Activated CD4-positive, CD25-positive, alpha-beta regulatory T cell treated with anti-CD3 and anti-CD28 coated beads, Interleukin-2, amount 50 U/mL, for 24 hours (primary cell): ENCODE measurements around the gene TLE3.

ENCODE experiments used
- ATAC-seq, 2 donors: fragments of 150-1000 bp; cut with Tn5 transposase; one replicate each; pipeline ENCODE4 v1.10.0; 2021; ENCODE audit warnings: mild to moderate bottlenecking in 1 of 2, moderate library complexity in 1 of 2

TLE3 gene

DNA sequence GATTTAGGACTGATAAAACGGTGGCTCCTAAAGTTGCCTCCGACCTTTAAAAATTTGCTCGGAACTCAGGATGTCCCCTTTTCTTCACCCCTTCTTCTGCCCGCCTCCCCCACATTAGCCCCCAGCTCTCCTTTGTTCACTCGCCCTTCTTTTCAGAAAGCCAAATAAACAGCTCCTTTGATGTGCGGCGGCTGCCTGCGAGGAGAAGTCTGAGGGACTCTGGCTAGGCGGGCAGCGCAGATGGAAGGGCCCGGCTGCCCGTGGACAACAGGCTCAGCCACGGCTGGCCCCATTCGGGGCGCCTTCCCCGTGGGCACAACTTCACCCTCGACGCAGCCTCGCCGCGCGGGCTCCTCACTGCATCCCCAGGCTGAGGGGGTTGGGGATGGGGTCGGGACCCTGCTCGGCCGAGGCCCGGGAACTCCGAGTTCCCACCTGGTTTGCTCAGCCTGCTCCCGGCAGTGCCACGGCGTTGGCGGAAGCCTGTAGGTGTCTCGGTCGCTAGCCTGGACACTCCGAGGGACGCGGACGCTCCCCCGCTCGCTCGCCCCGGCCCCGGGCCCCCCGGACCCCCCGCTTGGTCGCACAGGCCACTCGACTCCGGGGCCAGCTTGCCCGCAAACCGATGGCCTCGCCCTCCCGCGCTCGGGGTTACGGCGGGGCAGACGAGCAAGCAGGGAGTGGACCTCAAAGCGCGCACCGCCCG, 897 bp upstream of the TLE3 start:
- ATAC-seq = no peak

DNA sequence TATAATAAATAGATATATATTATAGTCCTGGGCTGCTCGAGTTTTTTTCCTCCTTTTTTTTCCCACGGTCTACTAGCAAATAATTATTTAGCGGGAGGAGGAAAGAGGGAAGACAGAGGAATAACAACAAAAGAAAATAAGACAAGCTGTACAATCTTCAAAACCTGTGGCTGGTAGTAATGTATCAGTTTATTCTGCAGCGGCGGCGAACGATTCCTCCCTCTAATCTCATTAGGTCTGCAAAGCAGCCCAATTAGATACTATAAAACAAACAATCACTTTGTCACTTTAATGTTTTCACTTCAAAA, 390 bp upstream of the TLE3 start:
- ATAC-seq = no peak

DNA sequence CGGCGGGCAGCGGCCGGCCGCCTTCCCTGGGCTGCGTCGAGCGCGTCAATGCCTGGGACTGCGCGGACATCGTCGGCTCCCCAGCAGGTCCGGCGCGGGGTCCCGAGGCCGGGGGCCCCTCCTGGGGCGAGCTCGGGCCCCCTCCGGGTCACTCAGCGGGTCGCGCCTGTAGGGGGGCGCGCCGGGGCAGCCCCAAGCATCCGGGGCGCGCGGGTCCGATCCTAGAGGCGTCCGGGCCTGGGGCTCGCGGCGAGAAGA, 725 bp downstream of the TLE3 start:
- no peak for ATAC-seq

DNA sequence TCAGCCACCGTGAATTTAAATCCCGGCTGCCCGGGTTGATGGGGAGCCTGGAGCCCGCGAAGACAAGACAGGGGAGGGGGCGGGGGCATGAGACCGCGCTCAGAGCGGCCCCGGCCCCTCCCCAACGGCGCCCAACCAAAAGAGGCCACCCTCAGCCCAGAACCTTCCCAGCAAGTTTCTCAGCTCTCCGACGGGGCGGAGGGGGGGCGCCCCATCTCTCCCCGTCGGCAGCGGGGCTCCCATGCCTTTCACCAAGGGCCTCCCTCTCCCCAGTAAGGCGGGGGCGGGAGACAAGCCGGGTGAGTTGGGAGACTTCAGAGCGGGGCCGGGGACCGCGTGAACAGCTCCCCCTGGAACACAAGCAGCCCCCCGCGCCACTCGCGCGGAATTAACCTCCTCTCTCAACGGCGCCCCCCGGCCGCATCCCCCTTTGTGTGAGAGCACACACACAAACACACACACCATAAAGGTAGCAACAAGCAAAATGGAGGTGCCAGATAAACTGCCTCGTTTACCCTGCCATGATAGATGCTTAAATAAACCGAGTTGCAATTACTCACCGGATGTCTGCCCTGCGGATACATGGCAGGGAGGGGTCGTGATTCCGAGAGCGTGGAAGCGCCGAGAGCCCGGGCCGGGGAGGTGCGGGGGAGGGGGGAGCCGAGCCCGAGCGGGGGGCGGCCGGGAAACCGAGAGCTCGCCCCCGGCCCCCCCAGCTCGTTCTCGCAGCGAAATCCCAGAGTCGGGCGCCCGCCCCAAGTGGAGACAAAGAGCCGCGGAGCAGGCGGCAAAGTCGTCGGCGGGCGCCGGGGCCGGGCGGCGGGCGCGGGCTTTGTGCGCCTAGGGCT, 1.3 kb downstream of the TLE3 start:
- ATAC-seq = no peak

DNA sequence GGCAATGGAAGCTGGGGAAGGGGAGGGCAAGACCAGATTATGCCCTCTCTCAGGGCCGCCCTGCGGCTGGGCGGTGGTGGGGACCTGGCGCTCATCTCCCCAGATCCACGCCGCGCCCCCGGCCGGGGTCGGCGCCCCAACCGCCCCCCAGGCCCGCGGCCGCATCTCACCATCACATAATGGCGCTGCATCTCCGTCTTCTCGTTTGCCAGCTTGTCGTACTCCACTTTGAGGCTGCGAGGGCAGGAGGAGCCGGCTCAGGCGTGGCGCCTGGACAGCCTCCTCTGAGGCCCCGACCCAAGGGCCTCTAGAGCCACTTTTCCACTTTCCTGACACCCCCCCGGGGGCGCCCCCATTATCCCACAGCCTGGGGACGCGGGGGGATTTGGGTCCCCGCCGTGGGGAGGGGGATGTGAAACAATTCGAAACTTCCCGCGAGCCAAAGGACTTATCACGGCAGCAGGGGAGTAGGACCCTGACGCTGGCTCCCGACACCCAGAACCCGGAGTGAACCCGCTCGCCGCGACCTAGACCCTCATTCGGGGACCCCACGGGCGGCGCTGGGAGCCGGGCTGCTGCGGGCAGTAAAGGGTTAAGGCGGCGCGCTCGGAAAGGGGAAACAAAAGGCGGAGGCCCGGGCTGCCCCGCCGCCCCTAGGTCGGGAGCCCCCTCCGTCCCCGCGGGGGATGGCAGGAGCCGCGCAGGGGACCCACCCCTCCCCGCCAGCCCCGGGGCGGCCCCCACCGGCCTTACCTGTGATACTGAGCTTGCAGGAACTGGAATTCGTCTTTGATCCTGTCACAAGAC, 2.1 kb downstream of the TLE3 start:
- no peak for ATAC-seq

DNA sequence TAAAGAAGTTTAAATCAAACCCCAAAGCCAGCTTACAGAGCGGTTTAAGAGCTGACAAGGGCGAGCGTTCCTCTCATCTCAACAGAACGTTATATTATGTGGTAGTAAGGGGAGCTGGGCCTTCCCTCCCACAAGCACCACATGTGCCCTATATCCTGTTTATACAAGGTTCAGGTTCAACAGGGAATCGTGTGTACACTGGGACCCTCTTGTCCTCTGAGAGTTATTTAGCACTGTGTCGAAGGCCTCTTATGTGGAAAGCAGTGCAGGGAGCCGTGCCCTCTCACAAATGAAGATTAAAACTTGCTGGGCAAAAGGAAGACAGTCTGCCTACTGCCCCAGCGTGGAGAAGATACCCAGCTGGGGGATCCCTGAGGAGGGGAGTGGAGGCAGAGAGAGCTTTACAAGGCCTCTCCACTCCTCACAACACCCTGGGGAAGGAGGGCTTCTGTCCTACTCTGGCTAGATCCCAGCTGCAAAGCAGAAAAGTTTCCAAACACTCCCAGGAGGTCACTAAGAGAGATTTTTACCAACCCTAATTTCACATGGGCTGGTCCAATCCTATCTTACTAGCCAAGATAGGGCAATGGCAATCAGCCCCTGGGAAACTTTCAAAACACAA, 2.9 kb downstream of the TLE3 start:
- no peak for ATAC-seq

DNA sequence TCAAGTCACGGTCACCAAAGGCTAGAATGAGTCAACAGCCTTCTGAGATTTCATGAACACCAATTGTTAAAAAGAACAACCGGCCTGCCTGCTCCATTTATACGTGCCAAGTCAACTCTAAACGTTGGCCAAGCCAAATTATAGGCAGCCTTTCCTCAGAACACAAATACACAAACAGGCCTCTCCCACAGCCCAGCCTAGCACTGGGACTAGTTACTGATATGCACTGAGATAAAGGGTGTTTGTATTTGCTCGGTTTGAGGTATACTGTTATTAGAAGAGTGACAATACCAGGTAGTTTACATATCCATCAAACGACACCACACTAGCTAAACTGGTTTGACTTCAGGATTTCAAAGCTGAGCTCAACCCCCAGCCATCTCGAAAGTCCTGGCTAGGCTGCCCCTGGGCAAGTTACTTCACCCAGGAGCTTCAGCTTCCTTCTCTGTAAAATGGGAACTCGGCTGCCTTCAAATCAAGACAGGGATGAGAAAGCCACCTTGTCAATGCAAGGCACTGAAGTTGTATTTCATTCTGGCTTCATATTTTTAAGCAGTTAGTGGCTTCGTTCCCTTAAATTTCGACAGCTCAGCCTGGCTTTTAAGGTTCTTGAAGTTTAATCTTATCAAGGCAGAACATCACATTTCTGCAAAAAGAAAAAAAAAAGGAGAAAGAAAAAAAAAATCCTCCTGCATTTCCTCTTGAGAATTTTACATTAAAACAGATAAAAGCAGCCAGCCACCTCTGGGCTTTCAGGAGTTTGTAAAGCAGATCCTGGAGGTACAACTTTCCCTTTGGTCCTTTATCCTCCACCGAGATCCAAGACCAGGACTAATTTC, 4.0 kb downstream of the TLE3 start:
- no peak for ATAC-seq

DNA sequence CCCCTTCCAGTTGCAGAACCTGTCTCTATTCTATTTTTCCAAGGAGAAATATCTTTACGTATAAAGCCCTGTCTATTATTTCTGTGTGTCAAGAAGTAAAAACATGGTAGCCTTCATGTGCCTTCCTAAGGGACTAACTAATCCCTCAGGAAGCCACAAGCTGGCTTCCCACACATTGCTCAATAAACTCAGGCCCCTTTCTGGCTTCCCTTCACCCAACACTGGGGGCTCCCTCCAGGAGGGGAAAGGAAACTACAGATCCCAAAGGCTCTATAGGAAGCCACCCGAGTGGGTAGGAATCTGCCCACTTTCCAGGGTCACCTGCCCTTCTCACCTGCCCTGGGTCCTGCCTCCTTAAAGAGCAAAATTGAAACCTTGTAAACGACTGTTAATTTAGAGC, 4.6 kb downstream of the TLE3 start:
- no peak for ATAC-seq

DNA sequence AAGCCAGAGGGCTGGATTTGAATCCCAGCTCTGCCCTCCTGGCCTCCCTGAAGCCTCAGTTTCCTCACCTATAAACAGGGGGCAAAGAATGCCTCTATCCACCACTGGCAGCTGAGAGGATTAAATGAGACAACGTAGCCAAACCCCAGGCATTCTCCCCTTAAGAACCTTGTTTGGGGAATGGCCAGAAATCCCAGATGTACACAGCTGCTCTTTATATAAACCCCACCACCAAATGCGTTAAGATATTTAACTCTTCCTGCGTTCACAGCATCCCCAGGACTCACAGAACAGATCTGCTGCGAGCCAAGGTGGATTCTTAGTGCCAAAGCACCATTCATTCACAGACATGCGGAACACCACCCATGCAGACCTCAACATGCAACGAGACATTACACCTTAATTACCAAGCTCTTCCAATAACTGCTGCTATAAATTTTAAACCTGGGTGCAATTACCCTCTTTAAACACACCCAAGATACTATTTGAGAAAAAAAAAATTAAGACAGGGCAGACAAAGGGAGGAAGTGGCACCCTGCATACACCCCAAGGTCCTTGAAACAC, 5.2 kb downstream of the TLE3 start:
- no peak for ATAC-seq

DNA sequence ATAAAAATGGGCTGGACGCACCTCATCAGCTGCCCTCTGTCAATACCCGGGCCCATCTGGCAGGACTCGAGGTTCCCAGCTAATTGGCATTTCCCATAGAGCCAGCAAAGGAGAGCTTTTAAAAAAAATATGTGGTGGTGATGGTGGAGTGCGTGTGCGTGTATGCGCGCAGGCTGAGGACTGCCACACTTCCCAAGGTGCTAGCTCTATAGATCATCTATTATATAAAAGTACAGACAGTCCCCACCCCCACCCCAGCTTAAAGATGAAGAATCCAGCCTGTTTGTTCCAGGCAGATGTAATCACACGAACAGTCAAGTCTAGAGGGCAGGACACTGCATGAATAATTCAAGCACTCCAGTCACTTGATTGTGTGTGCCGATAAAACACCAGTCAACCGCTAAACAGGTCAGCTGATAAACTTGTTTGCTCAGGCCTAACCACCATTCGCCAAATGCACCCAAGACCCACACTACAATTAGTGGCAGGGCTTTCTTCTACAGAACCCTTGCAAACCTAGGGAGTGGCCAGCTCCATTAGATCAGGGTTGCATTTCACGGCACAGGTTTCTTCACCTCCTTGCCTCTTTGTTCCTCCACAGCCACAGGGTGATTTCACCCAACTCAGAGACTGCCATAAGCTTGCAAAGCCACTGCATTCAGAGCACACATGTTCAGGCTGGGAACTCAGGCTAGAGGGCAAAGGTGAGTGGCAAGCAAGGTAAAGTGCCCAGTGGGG, 5.8 kb downstream of the TLE3 start:
- peak; percentile 15 to 43 for ATAC-seq

DNA sequence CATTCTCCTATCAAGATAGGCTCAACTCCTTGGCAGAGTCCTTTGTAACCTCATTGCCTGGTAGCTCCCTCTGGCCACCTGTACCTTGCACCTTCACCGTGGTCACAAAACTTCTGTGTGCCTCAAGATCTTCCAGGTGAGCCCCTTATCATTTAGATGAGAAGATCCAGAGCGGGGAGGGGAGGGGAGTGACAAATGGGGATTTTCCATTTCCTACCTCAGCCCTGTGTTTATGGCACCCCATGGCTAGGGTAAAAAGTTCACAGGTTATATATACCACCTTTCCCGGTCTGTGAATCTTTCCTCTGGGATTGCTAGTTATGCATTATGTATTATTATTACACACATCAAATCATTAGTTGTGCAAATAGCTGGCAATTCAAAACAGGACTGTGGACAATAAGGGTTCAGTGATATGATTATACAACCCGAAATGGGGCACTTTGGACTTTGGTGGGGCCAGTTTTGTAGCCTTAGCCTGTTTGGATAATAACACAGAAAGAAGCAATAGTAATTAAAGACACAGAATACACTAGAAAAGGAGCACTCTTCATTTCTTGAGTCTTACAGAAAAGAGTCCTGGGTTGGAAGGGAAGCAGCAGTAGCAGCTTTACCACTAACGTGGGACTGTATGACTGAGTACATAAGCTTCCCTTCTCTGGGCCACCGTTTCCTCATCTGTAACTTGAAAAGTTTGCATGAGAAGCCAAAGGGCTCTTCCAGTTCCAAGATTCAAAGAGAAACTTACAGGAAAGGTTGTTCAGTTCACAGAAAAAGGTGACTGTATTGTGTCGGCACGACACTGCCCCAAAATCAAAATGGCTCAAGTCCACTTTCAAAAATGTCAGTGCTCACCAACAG, 7.1 kb downstream of the TLE3 start:
- no peak for ATAC-seq

DNA sequence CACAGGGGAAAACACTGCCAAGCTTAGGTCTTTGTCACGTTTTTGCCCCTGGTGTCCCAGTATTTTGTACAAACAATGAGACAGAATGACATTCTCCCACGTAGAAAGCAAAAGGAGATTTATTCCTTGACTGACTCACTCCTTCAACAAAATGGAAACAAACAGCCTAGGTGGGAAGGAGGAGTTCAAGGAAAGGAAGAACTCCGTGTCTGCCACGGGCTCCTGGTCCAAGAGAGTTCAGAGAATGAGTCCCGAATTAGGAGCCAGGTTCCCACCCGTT, 8.1 kb downstream of the TLE3 start:
- ATAC-seq = no peak

DNA sequence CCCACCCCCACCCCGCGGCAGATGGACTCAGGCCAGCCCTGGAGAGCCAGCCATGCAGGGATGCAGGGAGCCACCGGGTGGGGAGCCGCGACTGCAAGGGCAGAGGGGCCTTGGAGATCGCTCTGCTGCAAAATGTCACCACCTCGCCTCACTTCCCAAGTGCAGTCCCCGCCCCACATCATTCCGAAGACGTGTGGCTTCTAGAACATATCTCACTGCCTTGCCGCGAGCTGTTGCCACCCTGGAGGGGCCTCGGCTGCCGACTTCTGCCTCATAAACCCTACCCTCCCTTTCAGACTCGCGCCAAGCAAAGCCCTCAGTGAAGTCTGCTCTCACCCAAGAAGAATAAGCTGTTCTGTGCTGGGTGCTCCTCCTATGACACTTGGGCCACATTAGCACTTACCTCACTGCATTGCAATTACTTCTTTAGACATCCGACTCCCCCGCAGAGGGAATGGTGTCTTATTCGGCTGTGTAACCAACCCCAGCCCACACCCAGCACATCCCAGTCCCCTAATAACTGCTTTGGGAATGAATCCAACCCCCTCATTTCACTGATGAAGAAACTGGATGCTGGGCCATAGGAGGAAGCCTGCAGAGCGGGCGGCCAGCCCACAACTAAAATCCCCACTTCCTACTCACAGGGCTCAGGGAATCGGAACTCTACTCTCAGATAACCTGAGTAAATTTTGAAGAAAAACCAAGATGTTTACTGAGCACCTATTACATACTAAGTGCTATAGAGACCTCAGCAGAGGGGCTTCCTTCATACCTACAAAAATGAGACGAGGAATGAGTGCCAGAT, 8.6 kb downstream of the TLE3 start:
- no peak for ATAC-seq

DNA sequence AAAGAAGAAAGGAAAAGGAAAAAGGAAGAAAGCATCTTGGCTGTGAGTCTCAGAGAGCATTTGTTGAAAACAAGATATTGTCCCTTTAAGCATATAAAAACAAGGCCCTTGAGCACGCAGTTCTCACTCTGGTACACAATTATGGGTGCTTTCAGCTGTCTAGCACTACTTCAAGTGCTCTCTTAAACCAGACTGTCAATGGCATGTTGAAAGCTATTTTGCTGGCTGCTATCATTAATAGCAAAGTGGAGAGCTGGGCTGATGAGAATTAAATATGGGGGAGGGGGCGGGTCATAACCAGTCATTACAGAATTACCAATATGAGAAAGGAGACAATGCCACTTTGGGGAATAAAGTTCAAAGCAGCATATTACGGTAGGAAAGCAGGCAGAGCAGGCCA, 9.3 kb downstream of the TLE3 start:
- no peak for ATAC-seq

DNA sequence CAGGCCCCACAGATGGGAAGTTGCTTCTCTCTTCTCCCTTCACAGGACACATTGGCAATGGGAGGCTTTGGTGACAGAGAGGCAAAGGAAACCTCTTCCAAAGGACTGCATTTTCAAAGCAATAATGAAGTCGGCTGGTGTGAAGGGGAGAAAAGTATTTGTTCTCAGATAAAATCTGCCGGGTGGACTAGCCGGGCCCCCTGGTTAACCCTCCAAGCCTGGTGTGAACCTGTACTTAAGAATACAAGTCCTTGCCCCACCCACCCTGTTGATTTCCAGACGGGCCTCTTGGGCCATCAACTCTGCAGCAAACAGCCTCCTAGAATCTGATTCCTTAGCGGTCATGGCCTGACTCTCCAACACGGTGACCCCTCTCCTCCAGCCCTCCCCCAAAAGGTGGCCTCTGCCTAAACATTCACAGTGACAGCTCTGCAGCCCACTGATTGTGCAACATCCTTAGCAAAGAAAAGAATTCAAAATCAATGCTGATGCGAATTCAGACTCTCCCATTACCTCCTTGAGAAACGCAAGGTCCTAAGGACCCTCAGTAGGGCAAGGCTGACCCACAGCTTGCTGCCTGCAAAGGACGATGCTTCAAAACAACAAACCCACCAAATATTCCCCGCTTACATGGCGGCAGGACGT, 9.9 kb downstream of the TLE3 start:
- ATAC-seq = no peak

DNA sequence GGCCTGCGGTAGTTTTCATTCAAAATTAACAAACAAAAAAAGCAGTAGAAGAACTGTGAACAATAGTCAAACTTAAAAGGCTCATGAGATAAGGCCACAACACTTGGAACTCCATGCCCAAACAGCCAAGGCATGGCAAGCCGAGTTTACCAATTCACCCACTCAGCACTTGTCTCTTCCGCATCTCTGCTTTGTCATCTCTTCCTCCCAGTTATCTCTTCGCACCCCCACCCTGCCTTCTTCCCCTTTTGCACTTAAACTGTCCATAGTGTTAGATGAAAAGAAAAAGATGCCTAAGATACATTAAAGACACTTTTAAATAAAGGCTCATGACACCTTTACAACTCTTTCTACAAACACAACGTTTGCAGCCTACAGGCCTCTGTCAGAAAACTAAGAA, 11.1 kb downstream of the TLE3 start:
- no peak for ATAC-seq

DNA sequence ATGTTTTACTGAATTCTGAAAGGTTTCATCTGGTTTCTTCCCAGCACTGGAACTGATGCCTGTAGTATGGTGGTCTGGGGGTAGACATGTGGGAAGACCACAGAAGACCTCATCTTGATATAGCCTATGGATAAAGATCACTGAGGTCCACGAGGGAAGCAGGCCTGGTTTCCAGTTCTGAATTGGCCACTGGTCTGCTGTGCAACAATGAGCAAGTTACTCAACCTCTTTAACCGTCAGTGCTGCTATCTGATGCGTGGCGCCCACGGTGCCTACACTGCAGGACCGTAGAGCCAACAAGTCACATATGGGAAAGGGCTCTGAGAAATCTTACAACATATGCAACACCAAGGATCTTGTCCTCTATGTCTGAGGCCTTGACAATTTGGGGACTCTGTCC, 13.3 kb downstream of the TLE3 start:
- no peak for ATAC-seq

DNA sequence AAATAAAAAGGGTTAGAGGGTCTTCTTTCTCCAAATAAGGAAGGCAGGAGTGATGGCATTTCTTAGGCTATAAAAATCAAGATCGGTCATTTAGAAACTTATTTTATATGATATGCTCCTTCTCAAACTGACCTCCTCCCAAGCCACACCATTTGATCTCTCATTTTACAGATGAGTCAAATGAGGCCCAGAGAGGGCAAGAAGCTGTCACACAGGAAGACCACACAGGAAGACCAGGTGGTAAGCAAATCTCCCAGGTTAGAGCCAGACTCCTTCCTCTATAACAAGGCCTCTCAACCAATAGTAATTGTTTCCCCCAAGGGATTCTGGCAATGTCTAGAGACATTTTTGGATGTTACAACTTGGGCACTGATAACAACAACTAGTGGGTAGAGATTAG, 13.8 kb downstream of the TLE3 start:
- ATAC-seq = peak in 1 of 2 donors; percentile 69

DNA sequence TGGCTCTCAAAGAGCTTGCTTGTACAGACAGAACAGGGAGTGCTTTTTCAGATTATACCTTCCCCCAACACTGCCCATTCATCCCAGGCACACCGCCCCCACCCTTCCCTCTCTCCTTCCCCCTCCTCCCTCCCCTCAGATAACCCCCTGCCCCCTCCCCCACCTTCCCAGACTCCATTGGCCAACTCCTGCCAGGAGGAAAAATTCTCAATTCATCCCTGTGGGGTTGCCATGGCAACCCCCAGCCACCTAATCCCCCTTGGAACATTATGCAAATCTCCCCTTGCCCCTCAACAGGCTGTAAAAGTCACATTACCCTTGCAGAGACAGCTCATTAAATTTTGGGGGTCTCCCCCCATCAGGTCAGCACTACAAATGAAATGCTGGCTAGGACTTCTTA, 14.3 kb downstream of the TLE3 start:
- no peak for ATAC-seq
